Keratinocyte (primary cell): ENCODE data around the gene BFSP2. TPM values are rescaled to one million over a fixed set of nuclear protein-coding genes. Genes with fewer than 3 reads are reported as not detected.

ENCODE experiments used
- DNase-seq: peaks from one replicate; pipeline ENCODE4 v3.0.0-alpha.2; 2011; ENCODE audit warnings: low read depth, missing footprints, low spot score
- FAIRE-seq: peaks from 2 replicates; lab custom pipeline; 2011; peaks lifted over from hg19 to GRCh38; lab: Jason Lieb, UNC
- H2AFZ ChIP-seq: 2 replicates; pipeline ENCODE4 v1.6.0; 2012; ENCODE audit warnings: low read length, control low read depth, inconsistent platforms; ENCODE audit not compliant: control insufficient read depth
- H3K27ac ChIP-seq: 2 replicates; pipeline ENCODE4 v1.5.1; 2011; ENCODE audit warnings: low read length; ENCODE audit not compliant: control insufficient read depth, insufficient read depth
- H3K27me3 ChIP-seq: 3 replicates; pipeline ENCODE4 v1.6.0; 2011; ENCODE audit warnings: low read length; ENCODE audit not compliant: control insufficient read depth, insufficient read depth; ENCODE audit errors: extremely low read depth
- H3K36me3 ChIP-seq, 2 experiments: 2 replicates in 1 of 2; 3 replicates in 1 of 2; pipeline ENCODE4 v1.5.1; 2011; ENCODE audit warnings: low read length in 2 of 2, mild to moderate bottlenecking in 1 of 2; ENCODE audit not compliant: control insufficient read depth in 2 of 2, insufficient read depth in 2 of 2; ENCODE audit errors: extremely low read depth in 1 of 2
- H3K4me1 ChIP-seq: 3 replicates; pipeline ENCODE4 v1.5.1; 2011; ENCODE audit warnings: low read length; ENCODE audit not compliant: control insufficient read depth, insufficient read depth; ENCODE audit errors: extremely low read depth
- H3K4me2 ChIP-seq: 3 replicates; pipeline ENCODE4 v1.6.0; 2011; ENCODE audit warnings: low read depth, low read length; ENCODE audit not compliant: control insufficient read depth, insufficient read depth; ENCODE audit errors: extremely low read depth
- H3K4me3 ChIP-seq, 3 experiments: fragments of 200-600 bp in 1 of 3; sonication (generic) in 1 of 3; 2 replicates in 2 of 3; 3 replicates in 1 of 3; pipeline ENCODE4 v1.5.1; 2011 to 2016; ENCODE audit warnings: low read length in 3 of 3, mild to moderate bottlenecking in 3 of 3, control low read depth in 2 of 3, inconsistent platforms in 1 of 3, low read depth in 1 of 3, mixed read lengths in 1 of 3, mixed run types in 1 of 3, moderate library complexity in 1 of 3; ENCODE audit not compliant: control insufficient read depth in 2 of 3, insufficient read depth in 2 of 3; ENCODE audit errors: extremely low read depth in 1 of 3
- H3K79me2 ChIP-seq: 2 replicates; pipeline ENCODE4 v1.6.0; 2012; ENCODE audit warnings: low read length; ENCODE audit not compliant: control insufficient read depth, insufficient read depth
- H3K9ac ChIP-seq: 3 replicates; pipeline ENCODE4 v1.6.0; 2011; ENCODE audit warnings: low read length; ENCODE audit not compliant: control insufficient read depth, insufficient read depth; ENCODE audit errors: extremely low read depth
- H3K9me1 ChIP-seq: 3 replicates; pipeline ENCODE4 v1.6.0; 2011; ENCODE audit warnings: low read length; ENCODE audit not compliant: control insufficient read depth, insufficient read depth; ENCODE audit errors: extremely low read depth
- H3K9me3 ChIP-seq: 2 replicates; pipeline ENCODE4 v1.5.1; 2012; ENCODE audit warnings: low read depth, low read length; ENCODE audit not compliant: control insufficient read depth
- H4K20me1 ChIP-seq: 3 replicates; pipeline ENCODE4 v1.6.0; 2011; ENCODE audit warnings: low read length; ENCODE audit not compliant: control insufficient read depth, insufficient read depth; ENCODE audit errors: extremely low read depth
- EZH2 ChIP-seq: IDR thresholded peaks from one replicate; pipeline ENCODE4 v1.6.1; 2012; ENCODE audit warnings: inconsistent platforms, mild to moderate bottlenecking, low read length, moderate library complexity
- dilution Hi-C: fragments of 300-500 bp; cut with MboI; formaldehyde crosslinking; loops from one replicate; pipeline ENCODE4 v1.7.0; 2020; ENCODE audit warnings: low sequenced_read_pairs; ENCODE audit not compliant: extremely low pct_ligation_motif_present
- polyA plus RNA-seq, 5 experiments: library from polyadenylated mRNA; depleted of rRNA in 3 of 5; stranded (reverse) in 3 of 5; stranded (forward) in 1 of 5; unstranded in 1 of 5; fragments of >200 nt; gene quantifications; 1 replicate in 1 of 5; 2 replicates in 3 of 5; 3 replicates in 1 of 5; pipeline versions ENCODE4 v1.2.1 to v1.2.3, GENCODE V29; 2011 to 2012; ENCODE audit warnings: missing spikeins in 2 of 5, low read depth in 1 of 5, low replicate concordance in 1 of 5
- TF ChIP-seq, protein P1 (sequence below), 3 experiments: IDR thresholded peaks in 1 of 3; conservative IDR thresholded peaks in 1 of 3; optimal IDR thresholded peaks in 1 of 3; 2 replicates in 2 of 3; 3 replicates in 1 of 3; pipeline versions ENCODE3 to v1.5.1; 2011; ENCODE audit warnings: low read length in 3 of 3, mild to moderate bottlenecking in 3 of 3, moderate library complexity in 2 of 3, control low read depth in 1 of 3, inconsistent platforms in 1 of 3; ENCODE audit not compliant: insufficient read depth in 2 of 3; ENCODE audit errors: extremely low read depth in 1 of 3

Gene BFSP2
- polyA plus RNA-seq, 1 donor (not counting 4 experiments of a cell fraction or from before 2014, with no cell fraction given): not detected

DNA sequence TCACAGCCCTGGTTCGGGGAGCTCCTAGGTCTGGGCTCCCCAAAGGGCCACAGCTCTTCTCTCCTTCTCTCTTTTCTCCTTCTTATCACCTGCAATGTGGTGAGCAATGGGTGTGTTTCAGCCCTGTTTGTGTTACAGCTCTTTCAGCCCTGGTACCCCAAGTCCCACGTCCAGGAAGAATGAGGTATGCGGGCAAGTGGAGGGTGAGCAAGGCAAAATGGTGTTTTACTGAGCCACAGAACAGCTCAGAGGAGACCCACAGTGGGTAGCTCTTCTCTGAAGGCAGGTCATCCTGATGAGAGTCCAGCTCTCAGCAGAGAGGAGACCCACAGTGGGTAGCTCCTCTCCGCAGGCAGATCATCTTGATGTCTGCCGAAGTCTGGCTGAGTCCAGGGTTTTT, 86.8 kb downstream of the BFSP2 start:
- FAIRE-seq (no peak), DNase-seq (no peak)
- H3K4me1 ChIP-seq: peaks cover 7% of the 10 kb centered on the region
- H3K9ac ChIP-seq: no peak overlapping the region
- no peak overlapping the region for H2AFZ ChIP-seq
- H3K36me3 ChIP-seq: no peaks in the 10 kb centered on the region
- H3K9me1 ChIP-seq: no peaks in the 10 kb centered on the region
- no peaks in the 10 kb centered on the region for H3K27me3 ChIP-seq
- dilution Hi-C loops: no loop called here
- no peak for TF ChIP-seq EZH2
- TF ChIP-seq, protein P1, sequence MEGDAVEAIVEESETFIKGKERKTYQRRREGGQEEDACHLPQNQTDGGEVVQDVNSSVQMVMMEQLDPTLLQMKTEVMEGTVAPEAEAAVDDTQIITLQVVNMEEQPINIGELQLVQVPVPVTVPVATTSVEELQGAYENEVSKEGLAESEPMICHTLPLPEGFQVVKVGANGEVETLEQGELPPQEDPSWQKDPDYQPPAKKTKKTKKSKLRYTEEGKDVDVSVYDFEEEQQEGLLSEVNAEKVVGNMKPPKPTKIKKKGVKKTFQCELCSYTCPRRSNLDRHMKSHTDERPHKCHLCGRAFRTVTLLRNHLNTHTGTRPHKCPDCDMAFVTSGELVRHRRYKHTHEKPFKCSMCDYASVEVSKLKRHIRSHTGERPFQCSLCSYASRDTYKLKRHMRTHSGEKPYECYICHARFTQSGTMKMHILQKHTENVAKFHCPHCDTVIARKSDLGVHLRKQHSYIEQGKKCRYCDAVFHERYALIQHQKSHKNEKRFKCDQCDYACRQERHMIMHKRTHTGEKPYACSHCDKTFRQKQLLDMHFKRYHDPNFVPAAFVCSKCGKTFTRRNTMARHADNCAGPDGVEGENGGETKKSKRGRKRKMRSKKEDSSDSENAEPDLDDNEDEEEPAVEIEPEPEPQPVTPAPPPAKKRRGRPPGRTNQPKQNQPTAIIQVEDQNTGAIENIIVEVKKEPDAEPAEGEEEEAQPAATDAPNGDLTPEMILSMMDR (optimal IDR thresholded peaks at IDR 0.05 in 1 of 3, IDR thresholded peaks at IDR 0.05 in 1 of 3, conservative IDR thresholded peaks at IDR 0.05 in 1 of 3; ENCODE audit: extremely low read depth in 1 of 3, insufficient read depth in 2 of 3, low read length in 3 of 3): no peak
- no peaks in the 10 kb centered on the region for H3K79me2 ChIP-seq
- H3K27ac ChIP-seq: no peak overlapping the region
- no peak overlapping the region for H3K4me2 ChIP-seq
- no peaks in the 10 kb centered on the region for H4K20me1 ChIP-seq
- H3K9me3 ChIP-seq: no peaks in the 10 kb centered on the region
- H3K4me3 ChIP-seq: no peak overlapping the region

DNA sequence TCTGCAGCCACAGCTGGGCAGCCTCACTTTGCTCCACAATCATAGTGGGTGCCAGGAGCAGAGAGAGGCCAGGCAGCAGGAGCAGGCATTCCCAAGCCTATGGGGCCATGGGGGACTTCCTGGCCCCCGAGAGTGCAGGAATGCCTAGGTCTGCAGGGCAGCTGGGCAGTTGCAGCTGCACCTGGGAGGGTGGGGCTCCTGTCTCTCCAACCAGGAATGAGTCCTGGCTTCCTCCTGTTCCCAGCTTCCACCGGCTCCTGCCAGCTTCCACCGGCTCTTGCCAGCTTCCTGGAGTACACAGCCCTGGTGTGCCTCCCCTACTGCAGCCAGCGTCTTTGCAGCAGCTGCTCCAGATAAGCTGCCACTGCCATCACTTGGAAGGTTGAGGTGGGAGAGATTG, 87.3 kb downstream of the BFSP2 start:
- Histone ChIP-seq H4K20me1 (no peaks in the 10 kb centered on the region), H3K79me2 (no peaks in the 10 kb centered on the region), H3K27ac (no peak overlapping the region), H3K4me2 (no peak overlapping the region), H3K36me3 (no peaks in the 10 kb centered on the region), H3K27me3 (no peaks in the 10 kb centered on the region), H2AFZ (no peak overlapping the region), H3K9ac (no peak overlapping the region), H3K9me1 (no peaks in the 10 kb centered on the region), H3K4me3 (no peak overlapping the region), H3K9me3 (no peaks in the 10 kb centered on the region), H3K4me1 (peaks cover 7% of the 10 kb centered on the region)
- no peak for FAIRE-seq
- dilution Hi-C loops: no loop called here
- DNase-seq: no peak
- TF ChIP-seq, protein P1 (optimal IDR thresholded peaks at IDR 0.05 in 1 of 3, IDR thresholded peaks at IDR 0.05 in 1 of 3, conservative IDR thresholded peaks at IDR 0.05 in 1 of 3; ENCODE audit: extremely low read depth in 1 of 3, insufficient read depth in 2 of 3, low read length in 3 of 3): no peak
- no peak for TF ChIP-seq EZH2
